Measurements from ENCODE around the gene AFF3.
"Not testable (repeated sequence)": the region's sequence is repeated elsewhere in the genome, so short reads cannot be mapped to it uniquely, and the experiment has no call there.

AFF3 gene

GRCh38 chr2:100145893-100146656 lies 3.7 kb upstream of the AFF3 start:
- no peak for DNase-seq (ENCODE audit: low spot score)

GRCh38 chr2:100143286-100143685 lies 896 bp upstream of the AFF3 start:
- DNase-seq (ENCODE audit: low spot score): no peak

- no peak for DNase-seq (ENCODE audit: low spot score)
Observed at GRCh38 chr2:100141906-100142305, 484 bp downstream of the AFF3 start.

GRCh38 chr2:100140582-100140981 lies 1.8 kb downstream of the AFF3 start:
- no peak for DNase-seq (ENCODE audit: low spot score)

- DNase-seq (ENCODE audit: low spot score): no peak
Observed at GRCh38 chr2:100137866-100138570, 4.4 kb downstream of the AFF3 start.

GRCh38 chr2:100137318-100137717 lies 5.1 kb downstream of the AFF3 start:
- no peak for DNase-seq (ENCODE audit: low spot score)

- DNase-seq (ENCODE audit: low spot score): no peak
Observed at GRCh38 chr2:100136310-100136709, 6.1 kb downstream of the AFF3 start.

- no peak for DNase-seq (ENCODE audit: low spot score)
Observed at GRCh38 chr2:100135415-100135814, 7.0 kb downstream of the AFF3 start.

GRCh38 chr2:100130595-100131391 lies 11.6 kb downstream of the AFF3 start:
- no peak for DNase-seq (ENCODE audit: low spot score)

- no peak for DNase-seq (ENCODE audit: low spot score)
Observed at GRCh38 chr2:100126897-100127401, 15.4 kb downstream of the AFF3 start.

- no peak for DNase-seq (ENCODE audit: low spot score)
Observed at GRCh38 chr2:100126201-100126600, 16.2 kb downstream of the AFF3 start.

- no peak for DNase-seq (ENCODE audit: low spot score)
Observed at GRCh38 chr2:100125626-100126025, 16.8 kb downstream of the AFF3 start.

GRCh38 chr2:100124761-100125160 lies 17.6 kb downstream of the AFF3 start:
- DNase-seq (ENCODE audit: low spot score): no peak

GRCh38 chr2:100121124-100121718 lies 21.2 kb downstream of the AFF3 start:
- DNase-seq (ENCODE audit: low spot score): no peak

- no peak for DNase-seq (ENCODE audit: low spot score)
Observed at GRCh38 chr2:100119235-100119634, 23.2 kb downstream of the AFF3 start.

- DNase-seq (ENCODE audit: low spot score): no peak
Observed at GRCh38 chr2:100113990-100114433, 28.4 kb downstream of the AFF3 start.

- no peak for DNase-seq (ENCODE audit: low spot score)
Observed at GRCh38 chr2:100110614-100111000, 31.8 kb downstream of the AFF3 start.

GRCh38 chr2:100109986-100110613 lies 32.3 kb downstream of the AFF3 start:
- DNase-seq (ENCODE audit: low spot score): no peak

- DNase-seq (ENCODE audit: low spot score): not testable (repeated sequence)
Observed at GRCh38 chr2:100108648-100109020, 33.8 kb downstream of the AFF3 start.

GRCh38 chr2:100107906-100108647 lies 34.3 kb downstream of the AFF3 start:
- no peak for DNase-seq (ENCODE audit: low spot score)

- DNase-seq (ENCODE audit: low spot score): no peak
Observed at GRCh38 chr2:100107440-100107839, 35.0 kb downstream of the AFF3 start.
